ENCODE measurements around the gene KLK2. TPM values are rescaled to one million over a fixed set of nuclear protein-coding genes. Genes with fewer than 3 reads are reported as not detected.

KLK2 gene
- total RNA-seq, 1 experiment from 2014 or later = not detected

DNA sequence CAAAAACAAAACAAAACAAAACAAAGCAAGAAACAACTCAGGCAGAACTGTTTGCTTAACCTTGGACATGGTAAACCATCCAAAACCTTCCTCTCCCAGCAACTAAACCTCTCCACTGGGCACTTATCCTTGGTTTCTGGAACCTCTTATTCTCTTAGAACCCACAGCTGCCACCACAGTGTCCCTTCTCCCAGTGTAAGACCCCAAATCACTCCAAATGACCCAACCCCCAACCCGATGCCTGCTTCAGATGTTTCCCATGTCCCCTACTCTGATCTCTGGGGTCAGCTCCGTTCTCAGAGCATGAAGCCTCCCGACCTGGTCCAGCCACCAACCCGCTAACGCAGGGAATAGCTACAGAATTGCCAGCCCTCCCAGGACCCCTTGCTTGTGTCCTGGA, 972 bp downstream of the KLK2 start:
- TF ChIP-seq, protein P1, sequence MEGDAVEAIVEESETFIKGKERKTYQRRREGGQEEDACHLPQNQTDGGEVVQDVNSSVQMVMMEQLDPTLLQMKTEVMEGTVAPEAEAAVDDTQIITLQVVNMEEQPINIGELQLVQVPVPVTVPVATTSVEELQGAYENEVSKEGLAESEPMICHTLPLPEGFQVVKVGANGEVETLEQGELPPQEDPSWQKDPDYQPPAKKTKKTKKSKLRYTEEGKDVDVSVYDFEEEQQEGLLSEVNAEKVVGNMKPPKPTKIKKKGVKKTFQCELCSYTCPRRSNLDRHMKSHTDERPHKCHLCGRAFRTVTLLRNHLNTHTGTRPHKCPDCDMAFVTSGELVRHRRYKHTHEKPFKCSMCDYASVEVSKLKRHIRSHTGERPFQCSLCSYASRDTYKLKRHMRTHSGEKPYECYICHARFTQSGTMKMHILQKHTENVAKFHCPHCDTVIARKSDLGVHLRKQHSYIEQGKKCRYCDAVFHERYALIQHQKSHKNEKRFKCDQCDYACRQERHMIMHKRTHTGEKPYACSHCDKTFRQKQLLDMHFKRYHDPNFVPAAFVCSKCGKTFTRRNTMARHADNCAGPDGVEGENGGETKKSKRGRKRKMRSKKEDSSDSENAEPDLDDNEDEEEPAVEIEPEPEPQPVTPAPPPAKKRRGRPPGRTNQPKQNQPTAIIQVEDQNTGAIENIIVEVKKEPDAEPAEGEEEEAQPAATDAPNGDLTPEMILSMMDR (conservative IDR thresholded peaks at IDR 0.05) = no peak
- 0 out of 2 replicates have a peak, but pooled peaks have one; percentile 61 for TF ChIP-seq EZH2 (IDR thresholded peaks at IDR 0.05; ENCODE audit: low read depth)
- ChIA-PET CTCF (no interaction called here), POLR2A (ENCODE audit: unreplicated experiment) (no interaction called here)
- no peak overlapping the region for H3K4me2 ChIP-seq
- no peaks in the 10 kb centered on the region for H3K79me2 ChIP-seq (ENCODE audit: low read depth)
- no peak for DNase-seq
- no peaks in the 10 kb centered on the region for H3K4me1 ChIP-seq (replicated peaks; ENCODE audit: insufficient read depth)
- no peaks in the 10 kb centered on the region for H3K9me2 ChIP-seq (ENCODE audit: insufficient read depth)
- no peak overlapping the region for H2AFZ ChIP-seq
- no peaks in the 10 kb centered on the region for H3F3A ChIP-seq (ENCODE audit: insufficient read depth, low read depth)
- intact Hi-C loops (cut with micrococcal nuclease; ENCODE audit: unreplicated experiment) = no loop called here
- H3K9me3 ChIP-seq (ENCODE audit: insufficient read depth, low read depth) = no peaks in the 10 kb centered on the region
- peaks cover 93% of the 10 kb centered on the region for H3K27me3 ChIP-seq (ENCODE audit: insufficient read depth, low read depth)
- no peaks in the 10 kb centered on the region for H3K36me3 ChIP-seq (ENCODE audit: low read depth)
- H3K4me3 ChIP-seq = no peak overlapping the region
- no peak overlapping the region for H3K27ac ChIP-seq
- H4K20me1 ChIP-seq (ENCODE audit: insufficient read depth) = no peaks in the 10 kb centered on the region
- BruUV-seq (replicated peaks) = no TSS peak

DNA sequence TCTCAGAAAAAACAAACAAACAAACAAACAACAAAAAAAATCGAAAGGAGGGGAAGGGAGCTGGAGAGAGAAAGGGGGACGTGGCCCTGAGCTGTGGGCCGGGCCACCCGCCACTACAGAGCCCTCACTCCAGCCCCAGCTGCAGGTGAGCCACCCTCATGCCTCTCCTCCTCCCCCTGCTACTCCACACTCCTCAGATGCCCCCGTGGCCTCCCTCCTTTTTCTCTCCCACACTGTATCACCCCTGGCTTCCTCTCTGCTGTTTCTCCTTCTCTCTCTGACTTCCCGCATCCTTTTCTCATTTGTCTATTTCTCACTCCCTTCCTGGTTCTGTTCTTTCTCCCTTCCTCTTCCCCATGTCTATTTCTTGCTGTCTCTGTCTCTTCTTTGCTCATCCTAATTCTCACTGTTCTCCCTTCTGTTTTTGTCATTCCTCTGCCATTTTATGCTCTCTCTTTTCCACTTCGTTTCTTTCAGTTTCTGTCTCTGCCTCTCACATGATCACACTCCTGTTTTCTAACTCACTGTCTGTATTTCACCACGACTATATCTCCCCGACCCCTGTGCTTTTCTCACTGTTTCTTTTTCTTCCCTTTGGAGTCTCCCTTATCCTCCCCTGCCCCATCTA, 2.7 kb downstream of the KLK2 start:
- Histone ChIP-seq H3K4me3 (no peak overlapping the region), H3K36me3 (ENCODE audit: low read depth) (no peaks in the 10 kb centered on the region), H2AFZ (no peak overlapping the region), H3K9me2 (ENCODE audit: insufficient read depth) (no peaks in the 10 kb centered on the region), H4K20me1 (ENCODE audit: insufficient read depth) (no peaks in the 10 kb centered on the region), H3K27me3 (ENCODE audit: insufficient read depth, low read depth) (peaks cover 93% of the 10 kb centered on the region), H3K4me2 (no peak overlapping the region), H3K4me1 (replicated peaks; ENCODE audit: insufficient read depth) (no peaks in the 10 kb centered on the region), H3K9me3 (ENCODE audit: insufficient read depth, low read depth) (no peaks in the 10 kb centered on the region), H3F3A (ENCODE audit: insufficient read depth, low read depth) (no peaks in the 10 kb centered on the region), H3K27ac (no peak overlapping the region), H3K79me2 (ENCODE audit: low read depth) (no peaks in the 10 kb centered on the region)
- BruUV-seq (replicated peaks) = no TSS peak
- intact Hi-C loops (cut with micrococcal nuclease; ENCODE audit: unreplicated experiment) = no loop called here
- TF ChIP-seq, protein P1 (conservative IDR thresholded peaks at IDR 0.05) = no peak
- TF ChIP-seq EZH2 (IDR thresholded peaks at IDR 0.05; ENCODE audit: low read depth) = no peak
- no peak for DNase-seq
- POLR2A ChIA-PET (ENCODE audit: unreplicated experiment) = no interaction called here
- CTCF ChIA-PET = no interaction called here

GRCh38 chr19:50876456-50876855, 3.2 kb downstream of the KLK2 start:
- POLR2A ChIA-PET (ENCODE audit: unreplicated experiment) = no interaction called here
- TF ChIP-seq EZH2 (IDR thresholded peaks at IDR 0.05; ENCODE audit: low read depth) = no peak
- TF ChIP-seq, protein P1 (conservative IDR thresholded peaks at IDR 0.05) = no peak
- intact Hi-C loops (cut with micrococcal nuclease; ENCODE audit: unreplicated experiment) = no loop called here
- CTCF ChIA-PET = no interaction called here
- H3K4me1 ChIP-seq (replicated peaks; ENCODE audit: insufficient read depth) = no peaks in the 10 kb centered on the region
- no peaks in the 10 kb centered on the region for H3F3A ChIP-seq (ENCODE audit: insufficient read depth, low read depth)
- H3K27me3 ChIP-seq (ENCODE audit: insufficient read depth, low read depth) = peaks cover 93% of the 10 kb centered on the region
- H3K9me2 ChIP-seq (ENCODE audit: insufficient read depth) = no peaks in the 10 kb centered on the region
- H3K27ac ChIP-seq = no peak overlapping the region
- no TSS peak for BruUV-seq (replicated peaks)
- no peak overlapping the region for H3K4me2 ChIP-seq
- no peak for DNase-seq
- no peaks in the 10 kb centered on the region for H3K79me2 ChIP-seq (ENCODE audit: low read depth)
- no peaks in the 10 kb centered on the region for H3K36me3 ChIP-seq (ENCODE audit: low read depth)
- no peaks in the 10 kb centered on the region for H3K9me3 ChIP-seq (ENCODE audit: insufficient read depth, low read depth)
- H2AFZ ChIP-seq = no peak overlapping the region
- H3K4me3 ChIP-seq = no peak overlapping the region
- H4K20me1 ChIP-seq (ENCODE audit: insufficient read depth) = no peaks in the 10 kb centered on the region
